T follicular helper cell (primary cell): ENCODE measurements around the gene BRIP1.

Source experiments
- DNase-seq: peaks from one replicate; pipeline ENCODE4 v3.0.0-alpha.2; 2020; ENCODE audit warnings: low read depth

The BRIP1 gene

GRCh38 chr17:61757168-61757567, 106.2 kb downstream of the BRIP1 start:
- DNase-seq = no peak

GRCh38 chr17:61756561-61756960, 106.8 kb downstream of the BRIP1 start:
- DNase-seq = no peak

DNA sequence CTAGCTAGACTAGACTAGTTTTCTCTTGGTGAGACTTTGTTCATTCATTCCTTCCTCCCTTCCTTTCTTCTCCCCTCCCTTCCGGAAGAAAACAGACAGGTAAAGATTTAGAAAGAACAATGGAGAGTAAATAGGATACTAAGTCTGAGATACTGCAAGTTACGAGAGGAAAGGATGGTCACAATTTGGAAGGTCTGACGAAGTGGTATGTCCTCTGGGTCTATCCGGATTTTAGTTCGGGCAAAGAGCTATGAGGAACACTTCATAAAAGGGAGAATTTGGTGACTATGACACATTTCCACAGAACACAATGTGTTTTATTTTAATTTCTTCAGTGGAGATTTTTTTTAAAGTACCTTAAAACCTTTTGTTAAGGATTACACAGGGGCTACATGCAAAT, 107.7 kb downstream of the BRIP1 start:
- no peak for DNase-seq

DNA sequence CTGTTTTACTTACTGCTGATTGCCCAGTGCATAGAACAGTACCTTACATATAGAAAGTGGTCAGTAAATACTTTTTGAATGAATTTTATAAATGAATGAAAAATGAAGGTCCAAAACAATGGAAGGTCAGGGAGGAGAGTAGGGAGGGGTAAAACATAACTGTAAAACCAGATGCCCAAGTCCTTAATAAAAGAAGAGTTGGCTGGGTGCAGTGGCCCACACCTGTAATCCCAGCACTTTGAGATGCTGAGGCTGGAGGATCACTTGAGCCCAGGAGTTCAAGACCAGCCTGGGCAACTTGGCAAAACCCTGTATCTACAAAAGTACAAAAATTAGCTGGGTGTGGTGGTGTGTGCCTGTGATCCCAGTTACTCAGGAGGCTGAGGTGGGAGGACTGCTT, 108.2 kb downstream of the BRIP1 start:
- no peak for DNase-seq

DNA sequence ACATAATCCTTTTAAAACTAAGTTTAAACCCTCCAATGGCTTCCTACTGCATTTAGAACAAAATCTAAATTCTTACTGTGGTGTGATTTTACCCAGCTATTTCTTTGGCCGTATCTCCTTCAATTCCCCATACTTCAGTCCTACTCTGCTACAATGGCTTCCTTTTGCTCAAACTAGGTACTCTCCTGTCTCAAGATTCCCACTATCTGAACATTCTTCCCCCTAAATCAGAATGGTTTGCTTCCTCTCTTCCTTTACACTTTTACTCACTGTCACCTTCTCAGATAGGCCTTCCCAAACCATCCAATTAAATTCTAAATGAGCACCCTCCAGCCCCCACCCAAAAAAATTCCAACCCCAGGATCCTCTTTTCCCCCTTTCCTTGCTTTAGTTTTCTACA, 109.2 kb downstream of the BRIP1 start:
- no peak for DNase-seq

DNA sequence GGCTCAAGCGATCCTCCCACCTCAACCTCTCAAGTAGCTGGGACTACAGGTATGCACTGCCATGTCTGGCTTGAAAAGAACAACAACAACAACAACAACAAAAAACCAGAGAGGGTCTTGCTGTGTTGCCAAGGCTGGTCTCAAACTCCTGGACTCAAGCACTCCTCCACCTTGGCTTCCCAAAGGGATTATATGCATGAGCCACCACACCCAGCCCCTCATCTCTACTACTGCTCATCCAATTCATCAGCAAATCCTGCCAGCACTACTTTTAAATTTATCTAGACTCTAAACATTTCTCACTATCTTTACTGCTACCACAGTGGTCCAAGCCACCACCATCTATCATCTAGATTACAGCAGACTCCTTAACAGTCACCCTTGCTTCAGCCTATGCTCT, 109.6 kb downstream of the BRIP1 start:
- no peak for DNase-seq

GRCh38 chr17:61750656-61751055, 112.7 kb downstream of the BRIP1 start:
- no peak for DNase-seq

DNA sequence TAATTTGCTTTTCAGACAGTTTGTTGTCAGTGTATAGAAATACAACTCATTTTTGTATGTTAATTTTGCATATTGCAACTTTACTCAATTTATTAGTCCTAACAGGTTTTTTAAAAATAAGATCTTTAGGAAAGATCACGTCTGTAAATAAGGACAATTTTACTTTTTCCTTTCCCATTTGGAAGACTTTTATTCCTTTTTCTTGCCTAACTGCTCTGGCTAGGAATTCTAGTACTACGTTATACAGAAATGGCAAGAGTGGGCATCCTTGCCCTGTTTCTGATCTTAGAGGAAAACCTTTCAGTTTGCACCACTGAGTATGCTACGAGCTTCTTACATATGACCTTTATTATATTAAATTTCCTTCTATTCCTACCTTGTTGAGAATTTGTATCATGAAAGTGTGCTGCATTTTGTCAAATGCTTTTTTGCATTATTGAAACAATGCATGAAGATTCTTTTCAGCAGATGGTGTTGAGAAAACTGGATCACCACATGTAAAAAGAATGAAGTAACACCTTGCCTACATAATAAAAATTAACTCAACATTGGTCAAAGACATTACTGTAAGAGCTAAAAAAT, 113.4 kb downstream of the BRIP1 start:
- no peak for DNase-seq

DNA sequence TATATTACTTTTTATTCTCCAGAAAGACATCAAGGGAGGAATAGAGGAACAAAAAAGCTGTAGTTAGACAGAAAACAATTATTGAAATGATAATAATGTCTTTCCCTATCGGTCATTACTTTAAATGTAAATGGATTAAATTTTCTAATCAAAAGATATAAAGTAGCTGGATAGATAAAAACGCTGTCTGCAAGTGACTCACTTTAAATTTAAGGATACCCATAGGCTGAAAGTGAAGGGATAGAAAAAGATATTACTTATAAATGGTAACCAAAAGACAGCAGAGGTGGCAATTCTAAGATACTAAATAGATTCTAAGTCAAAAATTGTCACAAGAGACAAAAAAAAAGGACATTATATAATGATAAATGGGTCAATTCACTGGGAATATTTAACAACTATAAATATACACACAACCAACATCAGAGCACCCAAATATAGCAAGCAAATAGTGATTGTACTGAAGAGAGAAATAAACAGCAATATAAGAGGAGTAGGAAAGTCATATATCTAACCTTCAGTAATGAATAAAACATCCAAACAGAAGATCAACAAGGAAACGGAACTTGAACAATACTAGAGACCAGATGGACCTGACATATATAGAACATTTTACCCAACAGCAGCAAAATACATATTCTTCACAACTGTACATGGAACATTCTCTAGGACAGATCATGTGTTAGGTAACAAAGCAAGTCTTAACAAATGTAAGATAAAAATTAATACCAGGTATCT, 116.9 kb downstream of the BRIP1 start:
- DNase-seq = no peak

GRCh38 chr17:61744804-61745203, 118.5 kb downstream of the BRIP1 start:
- DNase-seq = no peak

- DNase-seq = no peak
Observed at GRCh38 chr17:61744252-61744651, 119.1 kb downstream of the BRIP1 start.

- DNase-seq = no peak
Observed at GRCh38 chr17:61743766-61744165, 119.6 kb downstream of the BRIP1 start.

DNA sequence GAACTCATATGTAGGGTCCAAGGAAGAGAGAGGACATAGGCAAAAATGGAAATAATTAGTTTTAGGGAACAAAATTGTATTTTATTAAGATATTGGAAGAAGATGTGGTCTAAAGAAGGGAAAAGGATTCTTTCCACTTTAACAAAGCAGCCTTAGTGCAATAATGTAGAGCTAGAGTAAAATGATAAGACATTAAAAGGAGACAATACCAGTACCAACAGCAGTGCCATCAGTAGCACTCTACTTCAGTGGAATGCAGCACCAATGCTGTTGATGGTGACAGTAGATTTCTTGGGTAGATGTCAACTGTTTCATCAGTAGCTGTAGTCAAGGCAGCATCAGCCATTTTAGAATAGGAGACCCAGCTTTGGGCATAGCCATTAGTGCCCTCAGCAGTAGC, 124.3 kb downstream of the BRIP1 start:
- DNase-seq = no peak

GRCh38 chr17:61738249-61738648, 125.1 kb downstream of the BRIP1 start:
- DNase-seq = no peak

DNA sequence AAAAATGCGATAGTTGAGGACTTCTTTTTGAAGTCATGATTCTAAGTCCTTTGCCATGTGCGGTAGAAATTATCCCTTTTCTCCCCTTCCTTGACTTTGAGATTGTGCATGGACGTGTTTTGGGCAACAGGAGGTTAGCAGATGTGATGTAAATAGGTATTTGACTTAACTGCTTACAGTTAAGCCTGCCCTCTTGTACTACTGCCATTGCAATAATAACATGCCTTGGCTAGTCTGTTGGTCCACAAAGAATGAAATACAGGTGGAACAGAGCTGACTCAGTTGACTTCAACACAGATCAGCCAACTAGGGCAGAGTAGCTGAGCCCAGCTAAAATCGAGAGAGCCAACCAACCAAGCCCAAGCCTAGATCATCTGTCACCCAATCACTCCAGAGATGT, 125.5 kb downstream of the BRIP1 start:
- no peak for DNase-seq

- no peak for DNase-seq
Observed at GRCh38 chr17:61736438-61736837, 126.9 kb downstream of the BRIP1 start.

DNA sequence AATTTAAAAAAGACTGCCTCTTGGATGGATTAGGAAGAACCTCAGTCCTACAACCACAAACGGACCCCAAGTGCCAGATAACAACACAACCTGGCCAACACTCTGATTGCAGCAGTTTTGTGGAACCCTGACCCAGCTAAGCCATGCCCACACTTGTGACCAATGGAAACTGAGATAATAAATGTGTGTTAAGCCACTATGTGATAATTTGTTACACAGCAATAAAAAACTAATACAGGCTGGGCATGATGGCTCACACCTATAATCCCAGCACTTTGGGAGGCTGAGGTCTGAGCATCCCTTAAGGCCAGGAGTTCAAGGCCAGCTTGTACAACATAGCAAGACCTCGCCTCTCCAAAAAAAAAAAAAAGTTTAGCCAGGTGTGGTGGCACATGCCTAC, 127.5 kb downstream of the BRIP1 start:
- no peak for DNase-seq

GRCh38 chr17:61734466-61734865, 128.9 kb downstream of the BRIP1 start:
- DNase-seq = no peak

DNA sequence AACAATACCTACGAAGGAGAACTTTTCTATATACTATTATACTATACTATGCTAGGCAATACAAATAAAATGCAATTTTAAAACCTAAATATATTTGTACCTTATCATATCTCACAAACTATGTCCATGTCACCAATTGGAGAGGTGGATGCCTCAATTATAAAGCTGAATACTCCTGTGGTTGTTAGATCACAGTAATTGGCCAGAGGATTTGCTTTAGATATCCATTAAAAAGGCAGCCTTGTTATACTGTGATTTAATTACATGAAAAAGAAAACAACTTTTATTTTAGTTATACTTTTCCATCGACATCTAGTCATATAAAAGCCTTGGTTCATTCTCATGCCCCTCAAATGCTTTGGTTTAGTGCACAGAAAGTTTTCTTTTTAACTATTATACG, 129.3 kb downstream of the BRIP1 start:
- DNase-seq = no peak

GRCh38 chr17:61733021-61733420, 130.3 kb downstream of the BRIP1 start:
- no peak for DNase-seq

GRCh38 chr17:61732169-61732568, 131.2 kb downstream of the BRIP1 start:
- no peak for DNase-seq

DNA sequence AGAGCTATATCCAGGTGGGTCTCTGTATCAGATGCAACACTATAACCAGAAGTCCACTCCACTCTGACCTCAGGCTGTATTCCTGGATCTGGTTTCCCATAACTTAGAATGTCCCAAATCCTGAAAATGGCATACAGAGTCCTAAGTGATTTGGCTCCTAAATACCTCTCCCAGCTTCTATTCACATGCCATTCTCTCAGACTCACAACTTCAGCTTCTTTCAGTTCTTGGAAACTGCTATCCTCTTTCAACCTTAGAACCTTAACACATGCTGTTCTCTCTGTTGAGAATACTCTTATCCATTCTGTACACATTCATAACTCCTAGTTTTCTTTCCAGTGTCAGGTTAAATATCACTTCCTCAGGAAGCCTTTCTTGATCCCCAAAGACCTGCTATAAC, 132.0 kb downstream of the BRIP1 start:
- no peak for DNase-seq

- DNase-seq = no peak
Observed at GRCh38 chr17:61729690-61730268, 133.5 kb downstream of the BRIP1 start.
